ENCODE data around the gene AKAP11.

Gene AKAP11

DNA sequence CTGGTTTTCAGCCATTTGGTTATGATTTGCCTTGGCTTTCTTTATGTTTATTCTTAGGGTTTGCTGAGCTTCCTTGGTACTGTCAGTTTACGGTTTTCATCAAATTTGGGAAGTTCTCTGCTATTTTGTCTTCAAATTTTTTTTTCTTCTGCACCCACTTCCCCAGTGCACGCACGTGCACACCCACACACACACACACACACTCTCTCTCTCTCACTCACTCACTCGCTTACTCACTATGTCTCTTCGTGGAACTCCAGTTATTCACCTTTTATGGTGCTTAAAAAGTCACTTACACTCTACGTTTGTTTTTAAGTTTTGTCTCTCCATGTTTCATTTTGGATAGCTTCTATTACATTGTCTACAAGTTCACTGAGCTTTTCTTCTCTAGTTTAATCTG, 7.1 kb downstream of the AKAP11 start:
- TF ChIP-seq, protein P1, sequence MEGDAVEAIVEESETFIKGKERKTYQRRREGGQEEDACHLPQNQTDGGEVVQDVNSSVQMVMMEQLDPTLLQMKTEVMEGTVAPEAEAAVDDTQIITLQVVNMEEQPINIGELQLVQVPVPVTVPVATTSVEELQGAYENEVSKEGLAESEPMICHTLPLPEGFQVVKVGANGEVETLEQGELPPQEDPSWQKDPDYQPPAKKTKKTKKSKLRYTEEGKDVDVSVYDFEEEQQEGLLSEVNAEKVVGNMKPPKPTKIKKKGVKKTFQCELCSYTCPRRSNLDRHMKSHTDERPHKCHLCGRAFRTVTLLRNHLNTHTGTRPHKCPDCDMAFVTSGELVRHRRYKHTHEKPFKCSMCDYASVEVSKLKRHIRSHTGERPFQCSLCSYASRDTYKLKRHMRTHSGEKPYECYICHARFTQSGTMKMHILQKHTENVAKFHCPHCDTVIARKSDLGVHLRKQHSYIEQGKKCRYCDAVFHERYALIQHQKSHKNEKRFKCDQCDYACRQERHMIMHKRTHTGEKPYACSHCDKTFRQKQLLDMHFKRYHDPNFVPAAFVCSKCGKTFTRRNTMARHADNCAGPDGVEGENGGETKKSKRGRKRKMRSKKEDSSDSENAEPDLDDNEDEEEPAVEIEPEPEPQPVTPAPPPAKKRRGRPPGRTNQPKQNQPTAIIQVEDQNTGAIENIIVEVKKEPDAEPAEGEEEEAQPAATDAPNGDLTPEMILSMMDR (IDR thresholded peaks at IDR 0.05): no peak
- no peak overlapping the region for H3K27ac ChIP-seq
- no peak overlapping the region for H3K4me3 ChIP-seq
- no peak for DNase-seq (ENCODE audit: low spot score)

DNA sequence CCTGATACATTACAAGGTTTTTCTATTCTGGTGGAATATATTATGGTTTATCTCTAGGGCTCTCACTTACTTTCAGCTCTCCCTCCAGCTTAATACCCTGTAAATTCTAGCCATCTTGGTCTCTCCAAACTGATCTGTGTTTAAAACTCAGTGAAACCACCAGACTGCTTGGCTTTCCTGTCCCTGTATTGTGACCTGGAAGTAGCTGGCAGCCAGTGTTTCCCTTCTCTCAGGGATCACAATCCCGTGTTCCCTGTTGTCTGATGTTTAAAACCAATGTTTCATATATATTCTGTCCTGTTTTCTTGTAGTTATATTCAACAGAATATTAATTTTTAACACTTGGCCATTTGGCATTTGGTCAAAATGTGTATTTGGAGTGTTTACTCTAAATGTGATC, 8.0 kb downstream of the AKAP11 start:
- H3K27ac ChIP-seq: no peak overlapping the region
- H3K4me3 ChIP-seq: no peak overlapping the region
- no peak for DNase-seq (ENCODE audit: low spot score)
- TF ChIP-seq, protein P1 (IDR thresholded peaks at IDR 0.05): no peak

DNA sequence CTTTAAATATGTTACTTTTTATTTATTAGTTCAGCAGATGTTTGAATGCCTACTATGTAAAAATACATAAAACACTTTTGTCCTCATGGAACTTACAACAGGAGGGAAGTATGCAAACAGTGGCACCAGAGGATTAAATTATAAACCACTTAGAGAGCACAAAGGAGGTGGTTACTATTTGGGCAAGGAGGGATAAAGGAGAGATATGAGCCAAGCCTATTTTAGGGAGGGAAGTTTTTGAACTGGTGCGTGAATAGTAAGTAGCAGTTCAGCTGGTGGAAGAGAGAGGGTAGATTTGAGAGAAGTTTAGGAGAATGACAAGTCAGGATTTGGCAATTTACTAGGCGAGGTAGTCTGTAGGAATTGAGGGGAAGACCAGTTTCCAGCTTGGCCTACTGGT, 8.6 kb downstream of the AKAP11 start:
- H3K4me3 ChIP-seq: no peak overlapping the region
- H3K27ac ChIP-seq: no peak overlapping the region
- TF ChIP-seq, protein P1 (IDR thresholded peaks at IDR 0.05): no peak
- no peak for DNase-seq (ENCODE audit: low spot score)

DNA sequence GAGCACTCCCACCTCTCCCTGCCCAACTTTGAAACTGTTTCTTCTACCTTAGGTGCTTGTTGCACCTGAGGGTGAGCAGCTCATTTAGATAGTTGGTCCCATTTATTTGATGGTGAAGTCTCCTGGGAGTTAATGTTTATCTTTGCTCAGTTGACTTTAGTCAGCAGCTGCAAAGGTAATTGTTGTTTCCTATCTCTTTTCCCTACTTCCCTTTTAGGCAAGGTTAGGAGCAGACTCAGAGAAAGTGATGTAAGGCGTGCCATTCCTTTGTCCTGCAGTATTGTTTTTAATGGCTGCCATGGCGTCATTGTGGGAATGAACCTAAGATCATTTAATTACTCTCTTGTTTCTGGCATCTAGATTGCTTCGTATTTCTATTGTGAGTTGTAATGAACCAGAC, 11.6 kb downstream of the AKAP11 start:
- no peak overlapping the region for H3K27ac ChIP-seq
- DNase-seq (ENCODE audit: low spot score): no peak
- H3K4me3 ChIP-seq: no peak overlapping the region
- TF ChIP-seq, protein P1 (IDR thresholded peaks at IDR 0.05): no peak

DNA sequence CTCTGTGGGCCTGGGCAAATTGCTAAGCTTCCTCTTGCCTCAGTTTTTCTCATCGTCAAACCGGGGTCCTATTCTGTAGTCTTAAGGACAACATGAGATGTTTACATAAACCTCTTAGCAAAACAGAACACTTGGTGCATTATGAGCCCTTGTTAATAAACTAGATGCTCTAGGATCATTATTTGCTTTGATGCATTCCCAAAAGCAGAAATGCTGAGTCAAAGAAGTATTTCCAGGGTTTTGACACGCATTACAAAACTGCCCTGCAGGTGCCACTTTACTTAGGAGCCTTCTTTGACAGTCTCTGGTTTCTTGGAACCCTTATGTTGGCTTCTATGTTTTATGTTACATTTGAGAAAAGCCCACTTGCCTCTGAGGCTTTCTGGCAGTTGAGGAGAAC, 12.1 kb downstream of the AKAP11 start:
- no peak for DNase-seq (ENCODE audit: low spot score)
- Histone ChIP-seq H3K4me3 (no peak overlapping the region), H3K27ac (no peak overlapping the region)
- TF ChIP-seq, protein P1 (IDR thresholded peaks at IDR 0.05): no peak

DNA sequence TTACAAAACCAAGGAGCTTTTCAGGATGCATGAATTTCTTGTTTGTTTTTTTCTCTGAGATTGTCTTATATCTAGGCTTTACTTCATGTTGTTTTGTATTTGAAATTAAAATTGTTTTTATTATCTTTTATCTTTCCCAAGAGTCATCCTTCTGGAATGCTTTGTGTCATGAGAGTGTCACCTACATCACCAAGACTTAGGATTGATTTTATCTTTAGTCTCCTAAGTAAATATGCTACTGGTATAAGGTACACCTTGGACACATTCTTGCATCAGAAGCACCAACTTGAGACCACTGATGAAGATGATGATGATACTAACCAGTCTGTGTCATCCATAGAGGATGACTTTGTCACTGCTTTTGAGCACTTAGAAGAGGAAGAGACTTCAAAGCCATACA, 26.4 kb downstream of the AKAP11 start:
- Histone ChIP-seq H3K4me3 (no peak overlapping the region), H3K27ac (no peak overlapping the region)
- DNase-seq (ENCODE audit: low spot score): no peak
- TF ChIP-seq, protein P1 (IDR thresholded peaks at IDR 0.05): no peak

DNA sequence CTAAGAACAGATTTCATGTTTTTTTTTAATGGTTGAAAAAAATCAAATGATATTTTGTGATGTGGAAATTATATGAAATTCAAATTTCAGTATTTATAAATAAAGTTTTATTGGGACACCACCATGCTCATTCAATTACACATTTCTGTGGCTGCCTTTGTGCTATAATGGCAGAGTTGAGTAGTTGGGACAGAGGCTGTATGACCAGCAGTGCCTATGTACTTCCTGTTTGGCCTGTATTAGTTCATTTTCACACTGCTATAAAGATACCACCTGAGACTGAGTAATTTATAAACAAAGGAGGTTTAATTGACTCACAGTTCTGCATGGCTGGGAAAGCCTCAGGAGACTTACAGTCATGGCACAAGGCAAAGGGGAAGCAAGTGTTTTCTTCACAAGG, 33.6 kb downstream of the AKAP11 start:
- DNase-seq (ENCODE audit: low spot score): no peak
- Histone ChIP-seq H3K4me3 (no peak overlapping the region), H3K27ac (no peak overlapping the region)
- TF ChIP-seq, protein P1 (IDR thresholded peaks at IDR 0.05): no peak
